ENCODE measurements around the gene ACSBG1.

ACSBG1 gene

GRCh38 chr15:78255421-78256043, 21.2 kb upstream of the ACSBG1 start:
- no peak for DNase-seq (ENCODE audit: low read depth in 1 of 2, low spot score in 1 of 2)
- TF ChIP-seq GABPA (IDR thresholded peaks at IDR 0.05; ENCODE audit: low read depth): no peak
- TF ChIP-seq REST (IDR thresholded peaks at IDR 0.05; ENCODE audit: insufficient replicate concordance, low read depth): no peak
- no peak for TF ChIP-seq CTCF (IDR thresholded peaks at IDR 0.05; ENCODE audit: insufficient read depth, low read length)
- no peak for TF ChIP-seq POLR2AphosphoS5 (IDR thresholded peaks at IDR 0.05; ENCODE audit: low read depth)
- TF ChIP-seq SPI1 (IDR thresholded peaks at IDR 0.05; ENCODE audit: borderline replicate concordance, low read depth): no peak
- no peaks in the 10 kb centered on the region for H3K27me3 ChIP-seq (ENCODE audit: insufficient read depth, poor library complexity, severe bottlenecking)
- H3K27ac ChIP-seq (replicated peaks): no peak overlapping the region
- H3K4me3 ChIP-seq (replicated peaks; ENCODE audit: insufficient read depth, low read length): no peak overlapping the region

- Histone ChIP-seq H3K27me3 (ENCODE audit: insufficient read depth, poor library complexity, severe bottlenecking) (no peaks in the 10 kb centered on the region), H3K27ac (replicated peaks) (no peak overlapping the region), H3K4me3 (replicated peaks; ENCODE audit: insufficient read depth, low read length) (no peak overlapping the region)
- TF ChIP-seq REST (IDR thresholded peaks at IDR 0.05; ENCODE audit: insufficient replicate concordance, low read depth) (no peak), POLR2AphosphoS5 (IDR thresholded peaks at IDR 0.05; ENCODE audit: low read depth) (no peak)
- no peak for DNase-seq (ENCODE audit: low read depth in 1 of 2, low spot score in 1 of 2)
These were observed 16.8 kb upstream of the ACSBG1 start for GRCh38 chr15:78251136-78251535.

- no peak overlapping the region for H3K4me3 ChIP-seq (replicated peaks; ENCODE audit: insufficient read depth, low read length)
- H3K27ac ChIP-seq (replicated peaks): no peak overlapping the region
- H3K27me3 ChIP-seq (ENCODE audit: insufficient read depth, poor library complexity, severe bottlenecking): no peaks in the 10 kb centered on the region
- DNase-seq (ENCODE audit: low read depth in 1 of 2, low spot score in 1 of 2): no peak
- TF ChIP-seq POLR2AphosphoS5 (IDR thresholded peaks at IDR 0.05; ENCODE audit: low read depth) (no peak), CTCF (IDR thresholded peaks at IDR 0.05; ENCODE audit: insufficient read depth, low read length) (no peak), SPI1 (IDR thresholded peaks at IDR 0.05; ENCODE audit: borderline replicate concordance, low read depth) (no peak), GABPA (IDR thresholded peaks at IDR 0.05; ENCODE audit: low read depth) (no peak), REST (IDR thresholded peaks at IDR 0.05; ENCODE audit: insufficient replicate concordance, low read depth) (no peak)
These were observed 14.8 kb upstream of the ACSBG1 start for GRCh38 chr15:78249131-78249530.

Data from HL-60 (cell line).